Measurements from ENCODE around the gene INPP5B.
"Not testable (repeated sequence)": the region's sequence is repeated elsewhere in the genome, so short reads cannot be mapped to it uniquely, and the experiment has no call there.

The INPP5B gene

GRCh38 chr1:37946703-37947360, at the start of gene INPP5B:
Gene INPP5B (minus strand): TSS chr1:37947053. CDS start chr1:37946308, 745 bp downstream.
- peak; percentile 64 for DNase-seq (ENCODE audit: low read depth in 2 of 2)

GRCh38 chr1:37995751-37996345, 49.0 kb upstream of the INPP5B start:
- no peak for DNase-seq (ENCODE audit: low read depth in 2 of 2)

- no peak for DNase-seq (ENCODE audit: low read depth in 2 of 2)
Observed at GRCh38 chr1:37994886-37995566, 48.2 kb upstream of the INPP5B start.

- DNase-seq (ENCODE audit: low read depth in 2 of 2): no peak
Observed at GRCh38 chr1:37989361-37989930, 42.6 kb upstream of the INPP5B start.

GRCh38 chr1:37987679-37988078, 40.8 kb upstream of the INPP5B start:
- no peak for DNase-seq (ENCODE audit: low read depth in 2 of 2)

- no peak for DNase-seq (ENCODE audit: low read depth in 2 of 2)
Observed at GRCh38 chr1:37983546-37983945, 36.7 kb upstream of the INPP5B start.

- DNase-seq (ENCODE audit: low read depth in 2 of 2): no peak
Observed at GRCh38 chr1:37978541-37978940, 31.7 kb upstream of the INPP5B start.

GRCh38 chr1:37975083-37975482, 28.2 kb upstream of the INPP5B start:
- DNase-seq (ENCODE audit: low read depth in 2 of 2): not testable (repeated sequence)

GRCh38 chr1:37974567-37974966, 27.7 kb upstream of the INPP5B start:
- no peak for DNase-seq (ENCODE audit: low read depth in 2 of 2)

GRCh38 chr1:37973684-37974083, 26.8 kb upstream of the INPP5B start:
- not testable (repeated sequence) for DNase-seq (ENCODE audit: low read depth in 2 of 2)

GRCh38 chr1:37965301-37965700, 18.4 kb upstream of the INPP5B start:
- DNase-seq (ENCODE audit: low read depth in 2 of 2): no peak

- DNase-seq (ENCODE audit: low read depth in 2 of 2): not testable (repeated sequence)
Observed at GRCh38 chr1:37964106-37964505, 17.3 kb upstream of the INPP5B start.

GRCh38 chr1:37958690-37959089, 11.8 kb upstream of the INPP5B start:
- no peak for DNase-seq (ENCODE audit: low read depth in 2 of 2)

- no peak for DNase-seq (ENCODE audit: low read depth in 2 of 2)
Observed at GRCh38 chr1:37955685-37956084, 8.8 kb upstream of the INPP5B start.

- DNase-seq (ENCODE audit: low read depth in 2 of 2): no peak
Observed at GRCh38 chr1:37954316-37954971, 7.6 kb upstream of the INPP5B start.

GRCh38 chr1:37952738-37953137, 5.9 kb upstream of the INPP5B start:
- DNase-seq (ENCODE audit: low read depth in 2 of 2): no peak

GRCh38 chr1:37951783-37952624, 5.2 kb upstream of the INPP5B start:
- DNase-seq (ENCODE audit: low read depth in 2 of 2): no peak

GRCh38 chr1:37951041-37951782, 4.4 kb upstream of the INPP5B start:
- no peak for DNase-seq (ENCODE audit: low read depth in 2 of 2)

- no peak for DNase-seq (ENCODE audit: low read depth in 2 of 2)
Observed at GRCh38 chr1:37949524-37950152, 2.8 kb upstream of the INPP5B start.

GRCh38 chr1:37948841-37949240, 2.0 kb upstream of the INPP5B start:
- DNase-seq (ENCODE audit: low read depth in 2 of 2): no peak

Data from stimulated activated CD8-positive, alpha-beta memory T cell treated with anti-CD3 and anti-CD28 coated beads, Interleukin-7, amount 100 ng/mL, for 4 hours (primary cell).